ENCODE results near the gene SYNGR3. TPM values are rescaled to one million over a fixed set of nuclear protein-coding genes. Genes with fewer than 3 reads are reported as not detected.
A peak's percentile ranks its signal among the peaks of the same experiment; 100 is the strongest.

SYNGR3 gene
- total and polyA plus RNA-seq, 2 donors from 2014 or later, result 2.2 to 4.6 TPM

DNA sequence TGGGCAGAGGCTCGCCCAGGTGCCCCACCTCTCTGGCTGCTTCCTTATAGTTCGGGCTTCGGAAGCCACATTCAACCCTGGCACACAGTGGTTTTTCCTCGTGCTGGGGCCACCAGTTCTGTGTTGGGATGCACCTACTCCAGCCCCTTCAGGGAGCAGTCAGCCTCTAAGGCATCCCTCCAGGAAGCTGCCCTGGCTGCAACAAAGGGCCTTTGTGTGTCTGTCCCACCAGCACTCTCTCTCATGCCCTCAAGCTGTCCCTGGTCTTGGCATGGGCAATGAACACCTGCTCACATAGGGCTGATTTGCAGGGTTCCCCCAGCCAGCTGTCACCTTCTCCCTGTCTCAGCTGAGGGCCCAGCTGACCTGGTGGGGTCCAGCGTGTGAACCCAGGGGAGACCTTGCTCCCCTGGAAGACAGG lies 7.7 kb upstream of the SYNGR3 start:
- Histone ChIP-seq H3K9ac (ENCODE audit: low read length in 3 of 3) (no peak overlapping the region), H3K9me3 (ENCODE audit: control insufficient read depth in 2 of 3, insufficient read depth in 1 of 3, low read length in 3 of 3) (no peaks in the 10 kb centered on the region), H3K4me3 (ENCODE audit: low read length in 3 of 3) (no peak overlapping the region), H3K36me3 (ENCODE audit: control insufficient read depth in 2 of 3, insufficient read depth in 3 of 3, low read length in 3 of 3) (peaks cover 0 to 13% (median 8%) of the 10 kb centered on the region in 3 donors), H3K27ac (ENCODE audit: low read depth in 2 of 2, low read length in 2 of 2) (no peak overlapping the region), H3K4me1 (ENCODE audit: control insufficient read depth in 2 of 3, insufficient read depth in 2 of 3, low read depth in 1 of 3, low read length in 3 of 3) (peaks cover 0 to 18% (median 8%) of the 10 kb centered on the region in 3 donors), H3K27me3 (ENCODE audit: control insufficient read depth, insufficient read depth, low read length) (peaks cover 34% of the 10 kb centered on the region)
- intact Hi-C loops (cut with DNase I), result no loop called here
- TF ChIP-seq CTCF (IDR thresholded peaks at IDR 0.05; ENCODE audit: borderline replicate concordance, extremely low read depth, insufficient read depth), result no peak
- FAIRE-seq (no peak), DNase-seq (peak in 1 of 5 donors; percentile 8)

DNA sequence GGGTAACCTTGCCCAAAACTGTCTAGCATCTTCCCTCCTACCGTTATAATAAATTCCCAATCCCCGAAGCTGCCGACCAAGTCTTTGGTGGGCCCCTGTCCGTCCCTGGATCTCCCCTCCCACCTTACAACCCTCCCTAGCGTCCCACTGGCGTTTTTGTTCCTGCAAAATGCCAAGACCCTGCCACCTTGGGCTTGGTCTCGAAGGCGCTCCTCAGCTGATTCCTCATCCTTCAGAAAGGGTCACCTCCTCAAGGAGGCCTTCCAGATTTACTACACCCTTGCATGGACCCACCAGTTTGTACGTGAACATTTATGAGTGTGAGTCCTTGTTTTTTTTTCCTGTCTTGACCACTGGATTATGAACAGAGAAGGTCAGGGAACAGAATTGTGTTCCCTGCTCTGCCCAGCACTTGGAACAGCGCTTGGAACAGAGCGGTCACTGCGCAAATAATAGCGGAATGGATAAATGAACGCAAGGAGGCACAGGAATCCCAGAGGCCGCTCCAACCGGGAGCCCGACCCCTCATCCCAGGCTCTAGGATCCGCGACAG lies 6.7 kb upstream of the SYNGR3 start:
- Histone ChIP-seq H3K36me3 (ENCODE audit: control insufficient read depth in 2 of 3, insufficient read depth in 3 of 3, low read length in 3 of 3) (peaks cover 0 to 12% (median 8%) of the 10 kb centered on the region in 3 donors), H3K9ac (ENCODE audit: low read length in 3 of 3) (no peak overlapping the region), H3K9me3 (ENCODE audit: control insufficient read depth in 2 of 3, insufficient read depth in 1 of 3, low read length in 3 of 3) (no peaks in the 10 kb centered on the region), H3K4me3 (ENCODE audit: low read length in 3 of 3) (peak overlapping the region in 2 of 3 donors; percentile 49 to 66), H3K27ac (ENCODE audit: low read depth in 2 of 2, low read length in 2 of 2) (no peak overlapping the region), H3K27me3 (ENCODE audit: control insufficient read depth, insufficient read depth, low read length) (peaks cover 34% of the 10 kb centered on the region), H3K4me1 (ENCODE audit: control insufficient read depth in 2 of 3, insufficient read depth in 2 of 3, low read depth in 1 of 3, low read length in 3 of 3) (peaks cover 0 to 18% (median 8%) of the 10 kb centered on the region in 3 donors)
- TF ChIP-seq CTCF (IDR thresholded peaks at IDR 0.05; ENCODE audit: borderline replicate concordance, extremely low read depth, insufficient read depth), result no peak
- DNase-seq, result no peak
- no peak for FAIRE-seq
- intact Hi-C loops (cut with DNase I), result no loop called here

- DNase-seq (peak; percentile 92 to 97 (median 96)), FAIRE-seq (no peak)
- Histone ChIP-seq H3K36me3 (ENCODE audit: control insufficient read depth in 2 of 3, insufficient read depth in 3 of 3, low read length in 3 of 3) (peaks cover 0 to 12% (median 8%) of the 10 kb centered on the region in 3 donors), H3K9me3 (ENCODE audit: control insufficient read depth in 2 of 3, insufficient read depth in 1 of 3, low read length in 3 of 3) (no peaks in the 10 kb centered on the region), H3K9ac (ENCODE audit: low read length in 3 of 3) (peak within 1 kb of the TSS in 2 of 3 donors; percentile 8 to 67), H3K4me1 (ENCODE audit: control insufficient read depth in 2 of 3, insufficient read depth in 2 of 3, low read depth in 1 of 3, low read length in 3 of 3) (peaks cover 0 to 21% (median 8%) of the 10 kb centered on the region in 3 donors), H3K27ac (ENCODE audit: low read depth in 2 of 2, low read length in 2 of 2) (peak within 1 kb of the TSS; percentile 34 to 51), H3K4me3 (ENCODE audit: low read length in 3 of 3) (peak within 1 kb of the TSS; percentile 49 to 67 (median 56)), H3K27me3 (ENCODE audit: control insufficient read depth, insufficient read depth, low read length) (peaks cover 37% of the 10 kb centered on the region)
- intact Hi-C loops (cut with DNase I), result no loop called here
- peak; percentile 26 for TF ChIP-seq CTCF (IDR thresholded peaks at IDR 0.05; ENCODE audit: borderline replicate concordance, extremely low read depth, insufficient read depth)
These were observed 6.0 kb upstream of the SYNGR3 start, which contains the start of gene GFER for GRCh38 chr16:1983544-1984346. Gene GFER, plus strand, starts transcription at chr16:1984193. Its CDS starts 26 bp downstream, at chr16:1984219.
